ENCODE data around the gene SEMA3A. TPM values are rescaled to one million over a fixed set of nuclear protein-coding genes. Genes with fewer than 3 reads are reported as not detected.

Gene SEMA3A
- total and polyA plus RNA-seq, 2 donors (not counting 1 experiment from before 2014, with no cell fraction given): 45.2 to 60.8 TPM

DNA sequence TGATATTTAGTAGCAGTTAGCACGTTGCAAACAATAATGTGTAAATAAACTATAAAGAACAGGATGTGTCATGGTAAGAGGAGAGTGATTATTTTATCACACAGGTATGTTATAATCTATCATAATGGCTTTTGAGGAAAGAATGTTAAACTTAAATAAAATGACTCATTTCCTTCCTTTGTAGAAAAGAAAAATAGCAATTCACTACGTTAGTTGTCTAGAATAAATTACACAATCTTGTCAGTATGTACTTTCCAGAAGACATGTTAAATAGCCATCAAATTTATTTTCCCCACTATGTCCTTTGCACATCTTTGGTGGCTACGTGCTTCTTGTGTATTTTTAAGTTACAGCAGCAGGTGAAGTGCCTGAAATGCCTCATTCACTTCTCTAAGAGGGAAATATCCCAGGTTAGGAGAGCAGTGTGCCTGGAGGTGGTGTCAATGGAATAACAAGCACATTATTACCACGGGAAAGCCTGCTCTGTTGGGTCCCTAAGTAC lies 133.8 kb downstream of the SEMA3A start:
- TF ChIP-seq CTCF (conservative IDR thresholded peaks at IDR 0.05 in 1 of 2, IDR thresholded peaks at IDR 0.05 in 1 of 2; ENCODE audit: low read depth in 1 of 2, low read length in 2 of 2): no peak
- no peak for TF ChIP-seq EZH2 (IDR thresholded peaks at IDR 0.05; ENCODE audit: low read length, missing control alignments)
- Histone ChIP-seq H3K9me3 (ENCODE audit: control insufficient read depth, insufficient read depth, low read depth, low read length) (no peaks in the 10 kb centered on the region), H3K9ac (ENCODE audit: insufficient read depth, low read length) (no peak overlapping the region), H3K27ac (ENCODE audit: insufficient read depth, low read length) (no peak overlapping the region), H3K4me1 (ENCODE audit: control insufficient read depth, extremely low read depth, insufficient read depth, low read length) (peaks cover 5% of the 10 kb centered on the region), H3K36me3 (ENCODE audit: control insufficient read depth, insufficient read depth, low read length) (no peaks in the 10 kb centered on the region), H3K27me3 (ENCODE audit: control insufficient read depth, insufficient read depth, low read length) (no peaks in the 10 kb centered on the region), H3K79me2 (ENCODE audit: control insufficient read depth, insufficient read depth, low read length) (peaks cover 2% of the 10 kb centered on the region), H3K4me2 (ENCODE audit: extremely low read depth, insufficient read depth, low read length) (peak overlapping the region; percentile 20), H2AFZ (ENCODE audit: low read length) (no peak overlapping the region), H3K4me3 (replicated peaks in 1 of 4; ENCODE audit: control extremely low read depth in 1 of 4, insufficient read depth in 1 of 4, low read depth in 3 of 4, low read length in 4 of 4) (no peak overlapping the region), H4K20me1 (ENCODE audit: control insufficient read depth, extremely low read depth, insufficient read depth, low read length) (no peaks in the 10 kb centered on the region)
- peak in 1 of 2 donors; percentile 81 for DNase-seq (ENCODE audit: low read depth in 2 of 2)

DNA sequence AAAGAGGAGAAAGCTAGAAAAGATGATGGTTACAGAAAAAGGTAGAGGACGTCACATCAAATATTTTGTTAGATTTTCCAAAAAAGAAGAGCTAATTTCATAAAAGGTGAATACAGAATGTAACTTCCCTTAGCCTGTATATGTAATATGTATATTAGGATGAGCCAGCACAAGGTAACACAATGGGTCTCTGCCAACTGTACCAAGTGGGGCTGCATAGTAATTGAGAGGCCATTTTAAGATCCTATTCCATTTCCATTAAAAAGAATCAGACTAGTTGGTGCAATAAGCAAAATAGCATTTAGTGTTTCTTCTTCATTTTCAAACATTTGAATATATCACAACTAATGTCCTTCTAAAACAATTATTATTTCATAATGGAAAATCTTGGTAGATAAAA lies 134.6 kb downstream of the SEMA3A start:
- H2AFZ ChIP-seq (ENCODE audit: low read length): no peak overlapping the region
- H4K20me1 ChIP-seq (ENCODE audit: control insufficient read depth, extremely low read depth, insufficient read depth, low read length): no peaks in the 10 kb centered on the region
- TF ChIP-seq EZH2 (IDR thresholded peaks at IDR 0.05; ENCODE audit: low read length, missing control alignments) (no peak), CTCF (conservative IDR thresholded peaks at IDR 0.05 in 1 of 2, IDR thresholded peaks at IDR 0.05 in 1 of 2; ENCODE audit: low read depth in 1 of 2, low read length in 2 of 2) (no peak)
- no peak overlapping the region for H3K27ac ChIP-seq (ENCODE audit: insufficient read depth, low read length)
- H3K27me3 ChIP-seq (ENCODE audit: control insufficient read depth, insufficient read depth, low read length): no peaks in the 10 kb centered on the region
- H3K4me1 ChIP-seq (ENCODE audit: control insufficient read depth, extremely low read depth, insufficient read depth, low read length): peaks cover 5% of the 10 kb centered on the region
- no peaks in the 10 kb centered on the region for H3K36me3 ChIP-seq (ENCODE audit: control insufficient read depth, insufficient read depth, low read length)
- no peak overlapping the region for H3K4me3 ChIP-seq (replicated peaks in 1 of 4; ENCODE audit: control extremely low read depth in 1 of 4, insufficient read depth in 1 of 4, low read depth in 3 of 4, low read length in 4 of 4)
- H3K79me2 ChIP-seq (ENCODE audit: control insufficient read depth, insufficient read depth, low read length): peaks cover 2% of the 10 kb centered on the region
- no peak for DNase-seq (ENCODE audit: low read depth in 2 of 2)
- no peaks in the 10 kb centered on the region for H3K9me3 ChIP-seq (ENCODE audit: control insufficient read depth, insufficient read depth, low read depth, low read length)
- no peak overlapping the region for H3K4me2 ChIP-seq (ENCODE audit: extremely low read depth, insufficient read depth, low read length)
- no peak overlapping the region for H3K9ac ChIP-seq (ENCODE audit: insufficient read depth, low read length)

DNA sequence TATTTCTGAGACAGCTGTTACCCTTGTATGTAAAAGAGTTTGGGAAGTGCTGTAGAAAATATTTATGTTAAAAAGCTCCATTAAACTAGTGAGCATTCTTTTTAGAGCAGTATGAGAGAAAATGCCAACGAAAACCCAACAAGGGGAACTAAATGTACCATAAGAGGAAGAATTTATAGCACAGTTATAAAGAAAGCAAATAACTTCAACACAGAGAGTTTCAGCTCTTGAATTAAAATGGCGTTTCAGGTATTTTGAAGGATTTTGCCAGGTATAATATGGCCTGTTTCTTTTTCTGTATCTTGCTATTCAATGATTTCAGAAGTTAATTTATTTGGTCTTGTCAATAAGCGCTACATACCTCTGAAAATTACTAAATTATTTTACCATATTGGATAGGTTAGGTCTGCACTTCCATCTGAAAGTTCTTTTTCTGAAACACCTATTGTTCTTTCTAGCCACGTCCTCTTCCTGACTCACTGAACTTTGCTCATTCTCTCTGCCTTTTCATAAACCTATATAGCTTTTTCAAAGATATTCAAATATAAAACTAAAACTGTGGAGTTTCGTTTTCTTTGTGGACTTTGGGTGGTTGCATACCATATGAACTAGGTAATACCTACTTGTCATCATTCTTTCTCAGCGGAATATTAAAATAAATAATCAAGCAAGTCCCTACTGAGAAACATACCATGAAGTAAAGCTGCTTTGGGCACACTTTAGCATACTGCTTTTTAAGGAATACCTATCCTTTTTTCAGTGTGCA lies 136.1 kb downstream of the SEMA3A start:
- no peak overlapping the region for H3K27ac ChIP-seq (ENCODE audit: insufficient read depth, low read length)
- no peaks in the 10 kb centered on the region for H3K36me3 ChIP-seq (ENCODE audit: control insufficient read depth, insufficient read depth, low read length)
- TF ChIP-seq EZH2 (IDR thresholded peaks at IDR 0.05; ENCODE audit: low read length, missing control alignments): no peak
- TF ChIP-seq CTCF (conservative IDR thresholded peaks at IDR 0.05 in 1 of 2, IDR thresholded peaks at IDR 0.05 in 1 of 2; ENCODE audit: low read depth in 1 of 2, low read length in 2 of 2): no peak
- peak overlapping the region; percentile 58 for H3K4me2 ChIP-seq (ENCODE audit: extremely low read depth, insufficient read depth, low read length)
- H3K27me3 ChIP-seq (ENCODE audit: control insufficient read depth, insufficient read depth, low read length): no peaks in the 10 kb centered on the region
- H3K4me1 ChIP-seq (ENCODE audit: control insufficient read depth, extremely low read depth, insufficient read depth, low read length): peaks cover 5% of the 10 kb centered on the region
- peak; percentile 57 to 78 for DNase-seq (ENCODE audit: low read depth in 2 of 2)
- H2AFZ ChIP-seq (ENCODE audit: low read length): no peak overlapping the region
- H3K9ac ChIP-seq (ENCODE audit: insufficient read depth, low read length): no peak overlapping the region
- H3K79me2 ChIP-seq (ENCODE audit: control insufficient read depth, insufficient read depth, low read length): peaks cover 2% of the 10 kb centered on the region
- no peaks in the 10 kb centered on the region for H3K9me3 ChIP-seq (ENCODE audit: control insufficient read depth, insufficient read depth, low read depth, low read length)
- no peak overlapping the region for H3K4me3 ChIP-seq (replicated peaks in 1 of 4; ENCODE audit: control extremely low read depth in 1 of 4, insufficient read depth in 1 of 4, low read depth in 3 of 4, low read length in 4 of 4)
- H4K20me1 ChIP-seq (ENCODE audit: control insufficient read depth, extremely low read depth, insufficient read depth, low read length): no peaks in the 10 kb centered on the region
